PC-3 (cell line): ENCODE measurements around the gene GDF7.

ENCODE experiments used
- EZH2 ChIP-seq: fragments of 300-600 bp; sonication (generic); IDR thresholded peaks from one replicate; pipeline ENCODE4 v1.6.1; 2017; ENCODE audit warnings: antibody characterized with exemption, mild to moderate bottlenecking, low read length; ENCODE audit not compliant: unreplicated experiment
- EZH2phosphoT487 ChIP-seq: fragments of 300-600 bp; sonication (generic); IDR thresholded peaks from 2 replicates; pipeline ENCODE4 v1.6.1; 2018; ENCODE audit warnings: mild to moderate bottlenecking, antibody characterized with exemption, low read length, borderline replicate concordance
- TF ChIP-seq, protein P1 (sequence below): fragments of 300-600 bp; sonication (generic); conservative IDR thresholded peaks from 2 replicates; pipeline ENCODE4 v1.5.1; 2017; ENCODE audit warnings: antibody characterized with exemption, low read depth, mild to moderate bottlenecking, low read length

DNA sequence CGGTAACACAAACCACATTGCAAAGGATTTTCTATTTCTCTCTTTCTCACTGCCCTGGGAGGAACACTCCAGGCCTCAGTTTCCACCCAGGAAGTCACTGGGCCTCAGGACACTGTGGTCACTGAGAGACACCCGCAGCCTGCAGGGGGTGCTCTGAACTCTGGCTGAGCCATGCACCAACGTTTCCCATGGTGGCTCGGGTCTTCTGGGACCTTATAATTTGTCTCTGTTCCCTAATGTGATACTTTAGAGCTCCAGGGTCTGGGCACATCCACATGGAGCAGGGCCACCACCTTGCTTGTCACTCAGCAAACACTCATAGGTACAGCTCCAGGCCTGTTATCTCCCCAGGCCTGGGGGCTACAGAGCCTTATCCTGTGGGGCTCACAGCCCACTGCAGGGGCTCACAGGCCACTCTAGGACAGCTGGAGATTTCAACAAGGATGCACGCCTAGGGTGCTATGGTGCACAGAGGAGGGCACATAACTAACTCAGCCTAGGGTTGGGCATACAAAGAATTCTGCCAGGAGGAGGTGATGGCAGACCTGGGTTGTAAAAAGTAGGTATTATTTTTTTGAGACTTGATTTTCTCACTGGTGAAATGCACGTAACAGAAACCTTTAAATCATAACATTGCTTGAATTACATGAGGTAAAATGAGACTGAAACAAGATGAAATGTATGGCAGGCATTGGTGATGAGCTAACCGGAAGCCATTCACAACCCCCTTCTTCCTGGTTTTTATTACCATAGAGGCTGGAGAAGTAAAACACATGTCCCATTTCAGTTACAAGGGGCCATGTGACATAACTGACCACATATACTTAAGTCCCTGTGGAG, 13.0 kb upstream of the GDF7 start:
- TF ChIP-seq, protein P1, sequence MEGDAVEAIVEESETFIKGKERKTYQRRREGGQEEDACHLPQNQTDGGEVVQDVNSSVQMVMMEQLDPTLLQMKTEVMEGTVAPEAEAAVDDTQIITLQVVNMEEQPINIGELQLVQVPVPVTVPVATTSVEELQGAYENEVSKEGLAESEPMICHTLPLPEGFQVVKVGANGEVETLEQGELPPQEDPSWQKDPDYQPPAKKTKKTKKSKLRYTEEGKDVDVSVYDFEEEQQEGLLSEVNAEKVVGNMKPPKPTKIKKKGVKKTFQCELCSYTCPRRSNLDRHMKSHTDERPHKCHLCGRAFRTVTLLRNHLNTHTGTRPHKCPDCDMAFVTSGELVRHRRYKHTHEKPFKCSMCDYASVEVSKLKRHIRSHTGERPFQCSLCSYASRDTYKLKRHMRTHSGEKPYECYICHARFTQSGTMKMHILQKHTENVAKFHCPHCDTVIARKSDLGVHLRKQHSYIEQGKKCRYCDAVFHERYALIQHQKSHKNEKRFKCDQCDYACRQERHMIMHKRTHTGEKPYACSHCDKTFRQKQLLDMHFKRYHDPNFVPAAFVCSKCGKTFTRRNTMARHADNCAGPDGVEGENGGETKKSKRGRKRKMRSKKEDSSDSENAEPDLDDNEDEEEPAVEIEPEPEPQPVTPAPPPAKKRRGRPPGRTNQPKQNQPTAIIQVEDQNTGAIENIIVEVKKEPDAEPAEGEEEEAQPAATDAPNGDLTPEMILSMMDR, result no peak
- TF ChIP-seq EZH2phosphoT487 (no peak), EZH2 (no peak)
